Dermis blood vessel endothelial cell (primary cell): ENCODE data around the gene HOXB9. TPM values are rescaled to one million over a fixed set of nuclear protein-coding genes. Genes with fewer than 3 reads are reported as not detected.
A peak's percentile ranks its signal among the peaks of the same experiment; 100 is the strongest.

Source experiments
- DNase-seq: peaks from one replicate; pipeline ENCODE4 v3.0.0; 2010
- total RNA-seq: library from RNA; depleted of rRNA; stranded (reverse); fragments of >200 nt; gene quantifications from 2 replicates; pipeline ENCODE4 v1.2.3, GENCODE V29; 2014

Gene HOXB9
- total RNA-seq, 1 donor from 2014 or later: 1.0 TPM

- DNase-seq: no peak
Observed at GRCh38 chr17:48639136-48639535, 13.0 kb upstream of the HOXB9 start.

- DNase-seq: no peak
Observed at GRCh38 chr17:48637323-48638260, 11.4 kb upstream of the HOXB9 start.

- DNase-seq: peak; percentile 97
Observed at GRCh38 chr17:48636177-48637018, 10.2 kb upstream of the HOXB9 start.

- no peak for DNase-seq
Observed at GRCh38 chr17:48634493-48635208, 8.5 kb upstream of the HOXB9 start.

- no peak for DNase-seq
Observed at GRCh38 chr17:48633266-48633677, 7.1 kb upstream of the HOXB9 start.

- no peak for DNase-seq
Observed at GRCh38 chr17:48632579-48633265, 6.6 kb upstream of the HOXB9 start.

GRCh38 chr17:48631693-48632578, 5.8 kb upstream of the HOXB9 start:
- DNase-seq: no peak

- no peak for DNase-seq
Observed at GRCh38 chr17:48630925-48631692, 5.0 kb upstream of the HOXB9 start.

- no peak for DNase-seq
Observed at GRCh38 chr17:48630009-48630924, 4.1 kb upstream of the HOXB9 start.

GRCh38 chr17:48629411-48629759, 3.2 kb upstream of the HOXB9 start:
- no peak for DNase-seq

GRCh38 chr17:48628649-48629410, 2.7 kb upstream of the HOXB9 start:
- DNase-seq: no peak

GRCh38 chr17:48627623-48628521, 1.7 kb upstream of the HOXB9 start:
- no peak for DNase-seq

GRCh38 chr17:48627118-48627597, 1.0 kb upstream of the HOXB9 start:
- DNase-seq: no peak

GRCh38 chr17:48625495-48626244, 488 bp downstream of the HOXB9 start:
- peak; percentile 60 for DNase-seq

- DNase-seq: peak; percentile 60
Observed at GRCh38 chr17:48624544-48625494, 1.3 kb downstream of the HOXB9 start.
